HG03159 (cell line): ENCODE measurements around the gene TGFBR3.
"Not testable (repeated sequence)": the region's sequence is repeated elsewhere in the genome, so short reads cannot be mapped to it uniquely, and the experiment has no call there.

Experiments used
- ATAC-seq: cut with Tn5 transposase; IDR thresholded peaks from one replicate; pipeline ENCODE4 v1.9.1; 2021; ENCODE audit warnings: mild to moderate bottlenecking, moderate library complexity; ENCODE audit not compliant: unreplicated experiment

Gene TGFBR3

DNA sequence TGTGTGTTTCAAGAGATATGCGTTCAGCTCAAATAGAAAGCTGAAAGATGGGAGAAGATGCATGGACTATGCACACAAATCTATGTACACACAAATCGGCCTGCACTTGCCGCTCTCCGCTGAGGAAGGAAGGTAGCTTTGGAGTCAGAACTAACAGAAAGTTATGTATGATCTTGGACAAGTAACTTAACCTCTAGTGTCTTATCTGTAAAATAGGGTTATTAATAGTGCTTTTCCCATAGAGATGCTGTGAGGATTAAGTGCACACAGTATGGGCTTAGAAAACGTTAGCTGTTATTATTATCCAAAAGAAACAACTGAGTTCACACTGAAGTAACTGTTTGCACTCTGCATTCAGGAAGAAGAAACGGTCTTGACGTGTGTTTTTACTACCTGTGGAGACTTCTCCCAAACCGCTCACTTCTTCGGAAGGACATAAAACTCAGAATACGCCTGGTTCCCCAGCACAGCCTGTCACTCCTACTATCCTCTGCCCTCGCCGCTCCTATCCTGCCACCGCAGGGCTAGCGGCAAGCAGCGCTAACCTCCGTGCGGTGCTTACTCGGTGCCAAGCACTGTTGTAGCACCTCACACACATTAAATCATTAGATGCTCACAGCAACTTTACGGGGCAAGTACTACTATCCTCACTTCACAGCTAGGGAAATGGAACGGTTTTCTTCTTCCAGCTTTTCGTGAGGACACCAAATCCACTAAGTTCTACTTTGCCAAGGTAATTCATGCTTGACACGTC, 1.3 kb downstream of the TGFBR3 start:
- no peak for ATAC-seq

- no peak for ATAC-seq
Observed at GRCh38 chr1:91883470-91883869, 2.5 kb downstream of the TGFBR3 start.

DNA sequence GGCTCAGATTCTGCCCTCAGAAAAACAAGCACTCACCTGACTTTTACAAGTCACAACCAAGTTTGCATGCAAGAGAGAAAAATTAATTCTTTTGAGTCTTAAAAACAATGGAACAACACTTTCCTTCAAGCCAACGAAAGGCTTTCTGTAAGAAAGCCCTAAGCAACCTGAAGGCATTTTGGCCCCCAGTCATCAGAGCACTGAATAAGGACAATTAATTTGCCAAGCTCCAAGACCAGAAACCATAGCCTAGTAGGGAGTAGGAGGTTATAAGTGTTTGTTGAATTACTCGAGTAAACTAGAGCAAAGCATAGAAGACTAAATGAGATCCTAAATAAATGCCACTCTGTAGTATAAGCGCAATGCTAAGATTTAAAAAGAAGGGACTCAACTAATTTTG, 4.7 kb downstream of the TGFBR3 start:
- no peak for ATAC-seq

- ATAC-seq = no peak
Observed at GRCh38 chr1:91879733-91880132, 6.2 kb downstream of the TGFBR3 start.

DNA sequence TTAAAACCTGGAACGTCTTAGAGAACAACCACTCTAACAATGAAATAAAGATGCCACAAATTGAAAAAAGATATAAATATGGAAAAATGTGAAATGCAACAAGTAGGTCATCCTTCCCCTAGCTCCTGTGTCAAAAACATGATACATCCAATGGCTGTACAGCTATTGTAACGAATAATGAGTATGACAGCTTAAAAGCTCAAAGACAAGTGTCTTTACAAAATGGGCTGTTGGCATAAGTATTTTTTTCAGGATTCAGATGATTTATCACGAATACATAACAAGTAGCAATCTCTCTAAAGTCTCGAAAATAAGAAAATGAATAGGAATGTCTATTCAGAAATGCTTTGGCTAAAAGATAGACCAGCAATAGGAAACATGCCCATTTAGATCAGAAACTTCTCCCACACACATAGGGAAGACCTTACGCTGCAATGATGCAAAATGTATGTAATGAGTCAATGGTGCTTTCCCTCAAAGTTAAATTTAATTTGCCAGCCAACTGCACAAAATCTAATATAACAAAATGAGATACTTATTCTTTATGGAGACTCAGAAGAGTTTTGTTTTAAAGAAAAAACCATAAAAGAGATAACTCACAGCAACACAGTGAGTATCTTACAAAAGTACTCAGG, 8.3 kb downstream of the TGFBR3 start:
- no peak for ATAC-seq

DNA sequence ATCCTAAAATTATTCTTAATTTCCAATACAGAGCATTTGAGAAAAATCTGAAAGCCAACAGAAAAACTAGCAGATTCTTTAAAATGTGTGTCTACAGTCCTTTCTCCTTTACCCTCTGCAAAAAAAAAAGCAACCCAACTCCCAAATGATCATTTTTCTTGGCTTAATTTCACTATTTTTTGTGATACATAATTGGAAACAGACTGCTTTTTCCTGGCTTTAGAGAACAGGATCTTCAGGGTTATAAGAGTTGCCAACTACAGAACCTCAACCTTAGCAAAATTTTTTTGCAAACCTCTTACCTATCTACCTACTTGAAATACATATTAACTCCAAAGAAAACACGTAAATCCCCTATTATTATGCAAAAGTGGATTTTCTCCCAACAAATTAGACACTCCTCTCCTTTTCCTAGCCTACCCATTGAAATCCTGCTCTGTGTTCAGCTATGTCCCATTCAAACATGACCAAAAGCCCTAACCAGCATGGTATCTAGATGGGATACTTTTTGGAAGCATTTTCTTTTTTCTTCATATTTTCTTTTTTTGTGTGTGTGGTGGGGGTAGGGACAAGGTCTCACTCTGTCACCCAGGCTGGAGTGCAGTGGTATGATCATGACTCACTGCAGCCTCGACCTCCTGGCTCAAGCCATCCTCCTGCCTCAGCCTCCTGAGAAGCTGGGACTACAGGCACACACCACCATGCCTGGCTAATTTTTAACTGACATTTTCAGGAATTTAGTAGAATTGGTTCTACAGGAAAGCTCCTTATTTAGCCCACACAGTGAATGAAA, 9.0 kb downstream of the TGFBR3 start:
- no peak for ATAC-seq

GRCh38 chr1:91876040-91876470, 9.9 kb downstream of the TGFBR3 start:
- ATAC-seq = peak; percentile 89

GRCh38 chr1:91874167-91874566, 11.8 kb downstream of the TGFBR3 start:
- no peak for ATAC-seq

DNA sequence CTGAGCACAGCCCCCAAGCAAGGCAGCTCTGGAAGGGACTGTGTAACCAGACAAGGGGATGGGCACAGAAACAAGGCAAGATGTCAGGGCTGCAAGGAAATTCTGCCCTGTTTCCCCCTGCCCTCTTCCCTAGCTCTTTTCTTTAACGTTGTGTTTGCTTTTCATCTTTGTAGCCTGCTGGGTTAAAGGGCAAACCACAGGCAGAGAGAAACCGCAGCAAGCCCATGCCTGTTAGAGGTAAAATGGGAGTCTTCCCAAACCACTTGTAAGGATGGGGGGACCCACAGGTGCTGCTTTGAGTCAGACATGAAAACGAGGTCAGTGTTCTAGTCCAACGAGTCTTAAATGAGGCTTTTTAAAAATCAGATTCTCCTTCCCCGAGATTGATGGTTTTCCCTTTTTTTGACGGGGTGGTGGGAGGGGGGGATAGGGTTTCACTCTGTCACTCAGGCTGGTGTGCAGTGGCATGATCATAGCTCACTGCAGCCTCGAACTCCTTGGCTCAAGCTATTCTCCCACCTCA, 13.3 kb downstream of the TGFBR3 start:
- no peak for ATAC-seq

DNA sequence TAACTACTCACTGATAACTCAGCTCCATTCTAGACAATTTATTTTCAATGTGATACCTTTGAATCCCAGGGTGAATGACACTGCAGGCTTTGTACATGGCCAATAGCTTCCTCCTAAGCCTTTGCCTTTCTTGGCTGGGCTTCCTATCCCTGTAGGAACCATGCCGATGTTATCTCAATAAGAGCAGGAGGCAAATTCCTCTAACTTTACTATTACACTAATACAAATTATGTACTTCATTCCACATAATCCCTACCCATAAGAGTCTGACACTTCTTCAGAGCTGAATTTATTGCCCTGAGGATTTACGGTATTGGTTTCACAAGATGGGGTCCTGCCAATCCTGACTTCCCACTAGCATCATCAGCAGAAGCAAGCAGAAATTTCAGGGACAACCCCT, 14.0 kb downstream of the TGFBR3 start:
- no peak for ATAC-seq

GRCh38 chr1:91870322-91870721, 15.6 kb downstream of the TGFBR3 start:
- ATAC-seq = no peak

DNA sequence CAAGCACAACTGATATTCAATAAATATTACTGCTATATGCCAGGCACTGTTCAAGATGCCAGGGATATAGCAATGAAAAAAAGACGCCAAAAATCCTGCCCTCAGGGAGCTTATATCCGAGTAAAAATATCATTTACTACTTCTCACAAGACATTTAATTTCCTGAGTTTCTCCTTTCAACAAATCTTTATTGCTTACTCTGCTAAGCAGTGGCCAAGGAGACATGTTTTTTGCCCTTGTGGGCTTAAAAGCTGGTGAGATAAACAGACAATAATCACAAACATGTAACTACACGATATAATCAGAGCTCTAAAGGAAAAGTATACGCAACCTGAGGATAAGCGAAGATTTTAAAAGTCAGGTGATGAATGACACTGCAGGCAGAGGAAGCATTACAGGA, 19.5 kb downstream of the TGFBR3 start:
- ATAC-seq = no peak

DNA sequence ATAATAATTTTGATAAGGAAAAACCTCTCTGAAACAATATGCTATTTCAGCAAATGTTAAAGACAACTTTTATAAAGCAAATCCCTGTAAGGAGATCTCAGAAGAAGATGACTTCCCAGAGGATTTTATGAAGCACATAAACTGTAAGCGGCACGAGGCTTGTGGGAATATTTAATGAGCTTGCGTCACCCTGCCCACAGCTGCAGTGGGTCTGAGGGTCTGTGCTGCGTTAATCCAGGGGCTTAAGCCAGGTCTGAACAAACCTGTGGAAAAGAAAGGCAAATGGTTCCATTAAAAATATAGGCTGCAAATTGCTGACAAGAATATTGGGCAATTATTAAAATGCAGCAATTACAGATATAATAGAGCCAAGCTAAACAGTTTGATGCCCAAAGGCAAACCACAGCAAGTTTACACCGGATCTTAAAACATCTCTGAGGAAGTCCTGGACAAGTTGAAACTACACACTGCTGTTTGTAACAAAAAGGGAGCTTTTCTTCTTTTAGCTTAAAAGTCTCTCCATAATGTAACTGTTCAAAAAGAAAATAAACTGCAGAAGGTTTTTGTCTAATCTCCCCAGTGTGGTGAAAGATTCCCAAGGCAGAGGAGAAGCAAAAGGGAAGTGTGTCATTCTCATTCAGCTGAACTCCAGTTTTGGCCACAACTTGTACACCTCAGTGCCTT, 21.8 kb downstream of the TGFBR3 start:
- no peak for ATAC-seq

- no peak for ATAC-seq
Observed at GRCh38 chr1:91863498-91863897, 22.5 kb downstream of the TGFBR3 start.

DNA sequence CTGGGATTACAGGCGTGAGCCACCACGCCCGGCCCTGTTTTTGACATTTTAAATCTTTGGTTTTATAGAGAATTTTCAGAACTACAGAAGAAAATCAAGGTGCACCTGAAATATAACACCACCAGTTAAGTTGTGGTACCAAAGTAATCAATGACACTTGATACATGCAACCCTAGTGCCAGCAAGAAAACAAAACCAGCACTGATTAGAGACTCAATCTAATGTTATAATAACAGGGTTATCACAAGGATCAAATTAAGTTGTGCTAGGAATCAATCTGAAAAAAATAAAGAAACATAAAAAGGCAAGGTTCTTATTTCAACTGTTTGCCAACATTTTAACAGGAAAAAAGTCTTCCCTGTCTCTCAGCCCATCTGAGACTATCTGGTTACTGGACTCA, 23.8 kb downstream of the TGFBR3 start:
- no peak for ATAC-seq

DNA sequence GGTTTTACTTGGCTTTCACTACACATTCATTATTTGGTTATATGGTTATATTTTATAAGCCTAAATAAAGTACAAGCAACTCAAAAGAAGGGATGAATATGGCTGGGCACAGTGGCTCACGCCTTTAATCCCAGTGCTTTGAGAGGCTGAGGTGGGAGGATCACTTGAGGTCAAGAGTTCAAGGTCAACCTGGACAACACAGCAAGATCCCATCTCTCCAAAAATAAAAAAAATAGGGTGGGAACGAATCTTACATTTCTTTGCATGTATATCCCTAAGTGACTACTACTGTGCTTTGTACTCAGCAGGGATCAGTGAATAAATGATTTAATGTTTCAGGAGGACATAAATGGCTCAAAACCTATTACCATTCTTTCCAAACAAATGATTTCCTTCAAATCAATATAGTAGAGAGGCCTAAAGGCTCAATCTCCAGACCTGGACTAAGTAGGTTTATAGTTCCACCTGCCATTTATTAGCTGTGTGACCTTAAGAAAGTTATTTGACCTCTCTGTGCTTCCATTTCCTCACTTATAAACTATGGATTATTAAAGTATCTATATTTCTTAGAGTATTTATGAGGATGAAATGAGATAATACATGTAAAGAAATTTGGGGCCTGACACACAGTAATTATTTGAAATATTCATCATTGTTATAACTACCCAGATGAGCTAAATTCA, 28.3 kb downstream of the TGFBR3 start:
- ATAC-seq = no peak

DNA sequence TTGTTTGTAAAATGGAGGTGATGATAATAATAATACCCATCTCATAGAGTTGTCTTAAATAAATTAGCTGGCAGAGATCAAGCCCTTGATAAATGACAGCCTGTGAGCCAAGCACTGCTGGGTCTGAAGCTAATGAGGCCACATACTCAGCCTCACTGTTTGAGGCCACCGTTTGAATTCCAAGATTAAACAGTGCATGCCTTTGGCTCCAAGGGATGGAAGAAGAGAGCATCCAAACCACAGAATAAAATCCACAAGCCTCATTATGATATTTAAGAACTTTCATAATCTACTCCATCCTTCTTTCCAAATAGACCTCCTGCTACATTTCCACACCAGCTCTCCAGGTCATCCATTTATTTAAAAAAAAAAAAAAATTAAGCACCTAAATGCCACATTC, 29.0 kb downstream of the TGFBR3 start:
- no peak for ATAC-seq

- ATAC-seq = no peak
Observed at GRCh38 chr1:91854852-91855534, 31.0 kb downstream of the TGFBR3 start.

GRCh38 chr1:91853397-91853796, 32.6 kb downstream of the TGFBR3 start:
- no peak for ATAC-seq

DNA sequence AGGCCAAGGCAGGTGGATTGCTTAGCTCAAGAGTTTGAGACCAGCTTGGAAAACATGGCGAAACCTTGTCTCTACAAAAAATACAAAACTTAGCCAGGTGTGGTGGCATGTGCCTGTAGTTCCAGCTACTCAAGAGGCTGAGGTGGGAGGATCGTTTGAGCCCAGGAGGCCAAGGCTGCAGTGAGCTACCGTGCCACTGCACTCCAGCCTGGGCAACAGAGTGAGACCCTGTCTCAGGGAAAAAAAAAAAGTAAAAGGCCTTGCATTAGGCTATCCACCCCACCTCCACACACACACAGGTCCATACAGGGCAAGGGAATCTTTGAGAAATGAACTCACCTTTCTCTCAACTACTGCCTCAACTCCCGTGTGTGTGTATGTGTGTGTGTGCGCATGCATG, 33.9 kb downstream of the TGFBR3 start:
- ATAC-seq = not testable (repeated sequence)
